ENCODE results near the gene GAREM1. TPM values are rescaled to one million over a fixed set of nuclear protein-coding genes. Genes with fewer than 3 reads are reported as not detected.

Gene GAREM1
- total RNA-seq, 1 donor from 2014 or later, result 5.1 TPM

DNA sequence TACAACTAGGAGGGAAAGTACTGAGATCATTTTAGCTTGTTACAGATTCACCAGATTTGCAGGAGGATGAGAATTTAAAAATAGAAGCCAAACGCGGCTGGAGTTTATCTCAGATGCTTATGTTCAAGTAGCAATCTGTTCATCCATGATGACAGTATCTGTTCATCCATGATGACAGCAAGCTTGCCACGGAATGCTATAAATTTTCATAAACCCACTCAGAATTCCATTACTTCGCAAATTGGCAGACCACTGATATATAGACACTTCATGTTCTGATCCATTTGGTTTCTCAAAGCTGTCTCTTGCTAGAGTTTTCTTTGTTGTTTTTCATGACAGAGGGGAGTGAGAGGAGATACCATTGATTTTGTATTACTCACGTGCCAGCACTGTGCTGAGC, 84.2 kb downstream of the GAREM1 start:
- Histone ChIP-seq H3F3A (ENCODE audit: low read depth) (no peaks in the 10 kb centered on the region), H3K9ac (no peak overlapping the region), H3K79me2 (ENCODE audit: low read depth) (no peaks in the 10 kb centered on the region), H3K4me3 (no peak overlapping the region), H3K4me2 (no peak overlapping the region), H3K4me1 (no peaks in the 10 kb centered on the region), H3K9me3 (ENCODE audit: low read depth) (no peaks in the 10 kb centered on the region), H2AFZ (replicated peaks) (no peak overlapping the region), H3K36me3 (no peaks in the 10 kb centered on the region), H4K20me1 (ENCODE audit: low read depth) (no peaks in the 10 kb centered on the region), H3K27me3 (no peaks in the 10 kb centered on the region), H3K27ac (no peak overlapping the region)
- DNase-seq (ENCODE audit: low spot score), result no peak
- H3K36me3 Mint-ChIP-seq, result peaks cover 7% of the 10 kb centered on the region
- peaks cover 6% of the 10 kb centered on the region for H3K27me3 Mint-ChIP-seq (ENCODE audit: insufficient read depth, low read depth)
- H3K4me3 Mint-ChIP-seq, result no peak overlapping the region
- H3K9me3 Mint-ChIP-seq, result no peaks in the 10 kb centered on the region
- H3K27ac Mint-ChIP-seq, result no peak overlapping the region
- H3K4me1 Mint-ChIP-seq, result peaks cover 16% of the 10 kb centered on the region
- TF ChIP-seq EZH2phosphoT487 (IDR thresholded peaks at IDR 0.05) (no peak), EZH2 (IDR thresholded peaks at IDR 0.05) (no peak)
- TF ChIP-seq, protein P1, sequence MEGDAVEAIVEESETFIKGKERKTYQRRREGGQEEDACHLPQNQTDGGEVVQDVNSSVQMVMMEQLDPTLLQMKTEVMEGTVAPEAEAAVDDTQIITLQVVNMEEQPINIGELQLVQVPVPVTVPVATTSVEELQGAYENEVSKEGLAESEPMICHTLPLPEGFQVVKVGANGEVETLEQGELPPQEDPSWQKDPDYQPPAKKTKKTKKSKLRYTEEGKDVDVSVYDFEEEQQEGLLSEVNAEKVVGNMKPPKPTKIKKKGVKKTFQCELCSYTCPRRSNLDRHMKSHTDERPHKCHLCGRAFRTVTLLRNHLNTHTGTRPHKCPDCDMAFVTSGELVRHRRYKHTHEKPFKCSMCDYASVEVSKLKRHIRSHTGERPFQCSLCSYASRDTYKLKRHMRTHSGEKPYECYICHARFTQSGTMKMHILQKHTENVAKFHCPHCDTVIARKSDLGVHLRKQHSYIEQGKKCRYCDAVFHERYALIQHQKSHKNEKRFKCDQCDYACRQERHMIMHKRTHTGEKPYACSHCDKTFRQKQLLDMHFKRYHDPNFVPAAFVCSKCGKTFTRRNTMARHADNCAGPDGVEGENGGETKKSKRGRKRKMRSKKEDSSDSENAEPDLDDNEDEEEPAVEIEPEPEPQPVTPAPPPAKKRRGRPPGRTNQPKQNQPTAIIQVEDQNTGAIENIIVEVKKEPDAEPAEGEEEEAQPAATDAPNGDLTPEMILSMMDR (IDR thresholded peaks at IDR 0.05), result no peak

- no peak for DNase-seq (ENCODE audit: low spot score)
- H4K20me1 ChIP-seq (ENCODE audit: low read depth), result no peaks in the 10 kb centered on the region
- Mint-ChIP-seq H3K27me3 (ENCODE audit: insufficient read depth, low read depth) (peaks cover 7% of the 10 kb centered on the region), H3K36me3 (peaks cover 3% of the 10 kb centered on the region), H3K27ac (no peak overlapping the region), H3K4me3 (no peak overlapping the region), H3K9me3 (no peaks in the 10 kb centered on the region), H3K4me1 (peaks cover 16% of the 10 kb centered on the region)
- H2AFZ ChIP-seq (replicated peaks), result no peak overlapping the region
- no peak overlapping the region for H3K4me3 ChIP-seq
- H3K36me3 ChIP-seq, result no peaks in the 10 kb centered on the region
- TF ChIP-seq EZH2phosphoT487 (IDR thresholded peaks at IDR 0.05), result no peak
- TF ChIP-seq, protein P1 (IDR thresholded peaks at IDR 0.05), result no peak
- no peak for TF ChIP-seq EZH2 (IDR thresholded peaks at IDR 0.05)
- H3K4me2 ChIP-seq, result no peak overlapping the region
- no peak overlapping the region for H3K27ac ChIP-seq
- no peak overlapping the region for H3K9ac ChIP-seq
- no peaks in the 10 kb centered on the region for H3K27me3 ChIP-seq
- H3K4me1 ChIP-seq, result no peaks in the 10 kb centered on the region
- no peaks in the 10 kb centered on the region for H3F3A ChIP-seq (ENCODE audit: low read depth)
- no peaks in the 10 kb centered on the region for H3K79me2 ChIP-seq (ENCODE audit: low read depth)
- no peaks in the 10 kb centered on the region for H3K9me3 ChIP-seq (ENCODE audit: low read depth)
These were observed 87.4 kb downstream of the GAREM1 start for GRCh38 chr18:32383050-32383819.

DNA sequence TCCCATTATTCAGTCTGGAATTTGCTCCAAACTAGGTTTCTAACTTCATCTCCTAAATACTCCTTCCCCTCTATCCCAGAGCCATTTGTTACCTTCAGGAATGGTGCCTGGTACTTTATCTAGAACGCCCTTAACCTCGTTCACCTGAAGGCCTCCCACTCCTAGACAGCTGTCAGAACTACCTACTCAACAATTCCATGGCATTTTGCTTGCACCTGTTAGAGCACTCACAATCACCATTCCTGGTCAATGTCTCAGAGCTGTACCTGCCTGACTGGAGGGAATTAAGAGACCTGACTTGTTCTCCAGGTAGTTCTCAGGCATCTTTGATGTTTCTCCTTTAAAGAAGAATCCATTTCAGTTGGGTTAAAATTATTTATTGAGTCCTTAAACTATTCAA, 88.9 kb downstream of the GAREM1 start:
- Mint-ChIP-seq H3K27me3 (ENCODE audit: insufficient read depth, low read depth) (peaks cover 9% of the 10 kb centered on the region), H3K4me3 (no peak overlapping the region), H3K27ac (no peak overlapping the region), H3K9me3 (no peaks in the 10 kb centered on the region), H3K4me1 (peaks cover 11% of the 10 kb centered on the region), H3K36me3 (peaks cover 7% of the 10 kb centered on the region)
- H3K4me3 ChIP-seq, result no peak overlapping the region
- no peaks in the 10 kb centered on the region for H4K20me1 ChIP-seq (ENCODE audit: low read depth)
- H3K79me2 ChIP-seq (ENCODE audit: low read depth), result no peaks in the 10 kb centered on the region
- TF ChIP-seq EZH2 (IDR thresholded peaks at IDR 0.05) (no peak), EZH2phosphoT487 (IDR thresholded peaks at IDR 0.05) (no peak)
- TF ChIP-seq, protein P1 (IDR thresholded peaks at IDR 0.05), result no peak
- no peaks in the 10 kb centered on the region for H3F3A ChIP-seq (ENCODE audit: low read depth)
- no peaks in the 10 kb centered on the region for H3K9me3 ChIP-seq (ENCODE audit: low read depth)
- H3K27me3 ChIP-seq, result no peaks in the 10 kb centered on the region
- no peak for DNase-seq (ENCODE audit: low spot score)
- H2AFZ ChIP-seq (replicated peaks), result no peak overlapping the region
- H3K4me2 ChIP-seq, result no peak overlapping the region
- H3K27ac ChIP-seq, result no peak overlapping the region
- no peaks in the 10 kb centered on the region for H3K4me1 ChIP-seq
- no peak overlapping the region for H3K9ac ChIP-seq
- no peaks in the 10 kb centered on the region for H3K36me3 ChIP-seq

Data from neural progenitor cell (in vitro differentiated cells).